ENCODE data around the gene CACNG1.

DNA sequence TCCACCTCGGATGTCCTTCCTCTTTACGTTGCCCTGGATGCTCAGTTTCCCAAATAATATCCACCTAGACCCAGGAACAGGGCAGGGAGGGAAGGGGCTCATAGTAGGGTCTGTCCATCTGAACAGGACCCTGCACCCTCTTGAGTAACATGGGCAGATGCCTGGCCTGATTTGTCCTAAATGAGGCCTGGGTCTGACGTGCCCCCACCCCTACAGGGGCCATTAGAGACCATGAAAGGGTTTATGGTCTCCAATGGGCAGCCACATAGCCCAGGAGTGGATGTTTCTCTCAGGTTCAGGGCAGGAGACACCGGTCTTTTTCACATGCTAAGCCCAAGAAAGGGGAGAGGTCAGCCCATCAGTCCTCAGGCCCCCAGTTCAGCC, 6.8 kb downstream of the CACNG1 start:
- TF ChIP-seq, protein P1, sequence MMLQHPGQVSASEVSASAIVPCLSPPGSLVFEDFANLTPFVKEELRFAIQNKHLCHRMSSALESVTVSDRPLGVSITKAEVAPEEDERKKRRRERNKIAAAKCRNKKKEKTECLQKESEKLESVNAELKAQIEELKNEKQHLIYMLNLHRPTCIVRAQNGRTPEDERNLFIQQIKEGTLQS (IDR thresholded peaks at IDR 0.05) = no peak
- no peak for TF ChIP-seq CTCF (IDR thresholded peaks at IDR 0.05; ENCODE audit: low read depth, low read length, missing input control)
- TF ChIP-seq EGR1 (IDR thresholded peaks at IDR 0.05; ENCODE audit: low read depth in 2 of 2) = no peak
- TF ChIP-seq MAX (IDR thresholded peaks at IDR 0.05) = no peak
- no peak for TF ChIP-seq RAD21 (IDR thresholded peaks at IDR 0.05)
- no peak for TF ChIP-seq REST (IDR thresholded peaks at IDR 0.05)
- TF ChIP-seq YY1 (IDR thresholded peaks at IDR 0.05) = no peak
- TF ChIP-seq ZBTB33 (IDR thresholded peaks at IDR 0.05) = no peak
- no peak for TF ChIP-seq SP1 (IDR thresholded peaks at IDR 0.05)
- TF ChIP-seq HNF4G (IDR thresholded peaks at IDR 0.05) = no peak
- TF ChIP-seq FOXA2 (IDR thresholded peaks at IDR 0.05) = no peak
- TF ChIP-seq RXRA (IDR thresholded peaks at IDR 0.05) = no peak
- no peak for TF ChIP-seq HNF4A (conservative IDR thresholded peaks at IDR 0.05)

Data from liver (tissue), 3 donors.